OCI-LY7 (cell line): ENCODE data around the gene SELENOP.

ENCODE experiments used
- CTCF ChIP-seq: fragments of 200-600 bp; sonication (generic); conservative IDR thresholded peaks from 2 replicates; pipeline ENCODE4 v1.5.1; 2014; ENCODE audit warnings: mild to moderate bottlenecking, antibody characterized with exemption, low read length, moderate library complexity, mixed read lengths
- EZH2phosphoT487 ChIP-seq: fragments of 200-600 bp; sonication (generic); IDR thresholded peaks from 2 replicates; pipeline ENCODE4 v1.6.1; 2018; ENCODE audit warnings: low read depth, borderline replicate concordance, mild to moderate bottlenecking, mixed run types, antibody characterized with exemption, low read length, moderate library complexity, mixed read lengths

DNA sequence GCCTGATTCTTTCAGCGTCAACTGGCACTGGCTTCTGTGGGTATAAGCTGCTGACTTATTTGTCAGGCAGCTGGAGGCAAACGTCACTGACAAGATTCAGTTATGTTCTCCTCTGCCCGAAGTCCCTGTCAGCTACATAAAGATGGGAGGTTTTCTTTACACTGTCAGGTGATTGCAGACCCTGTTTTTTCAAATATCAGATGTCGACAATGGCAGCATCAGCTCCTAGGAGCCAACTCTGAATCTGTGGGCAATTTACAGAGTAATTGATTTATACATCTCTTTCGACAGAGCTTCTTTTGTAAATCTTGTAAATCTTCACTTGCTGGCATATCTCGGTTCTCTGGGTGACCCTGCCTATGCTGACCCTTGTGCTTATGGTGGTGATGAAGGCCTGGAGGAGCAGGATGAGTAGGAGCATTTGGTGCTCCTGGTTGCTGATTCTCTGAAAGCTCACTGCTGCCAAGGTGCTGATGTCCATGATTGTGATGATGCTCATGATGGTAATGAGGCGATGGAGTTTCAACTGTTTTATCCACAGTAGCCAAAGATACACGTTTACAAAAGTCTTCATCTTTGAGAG is 10.9 kb downstream of the SELENOP start:
- TF ChIP-seq CTCF (no peak), EZH2phosphoT487 (no peak)
